HAP-1 (cell line): ENCODE data around the gene IL27RA.
"Not testable (repeated sequence)": the region's sequence is repeated elsewhere in the genome, so short reads cannot be mapped to it uniquely, and the experiment has no call there.

ENCODE experiments used
- DNase-seq, 2 experiments: peaks; one replicate each; pipeline ENCODE4 v3.0.0-alpha.2; 2016 to 2020; ENCODE audit warnings: low spot score in 2 of 2
- H3K27me3 ChIP-seq: fragments of 250-450 bp; sonication (Bioruptor Pico); 2 replicates; pipeline ENCODE4 v1.5.1; 2020; ENCODE audit warnings: low read depth, mild to moderate bottlenecking, moderate library complexity
- H3K36me3 ChIP-seq: fragments of 250-450 bp; sonication (Bioruptor Pico); replicated peaks from 2 replicates; pipeline ENCODE4 v1.5.1; 2020; ENCODE audit warnings: mild to moderate bottlenecking
- H3K4me1 ChIP-seq: fragments of 250-450 bp; sonication (Bioruptor Pico); 2 replicates; pipeline ENCODE4 v1.5.1; 2020; ENCODE audit warnings: mild to moderate bottlenecking
- H3K4me3 ChIP-seq: fragments of 250-450 bp; sonication (Bioruptor Pico); 2 replicates; pipeline ENCODE4 v1.5.1; 2020; ENCODE audit warnings: mild to moderate bottlenecking, moderate library complexity
- H3K9me3 ChIP-seq: fragments of 250-450 bp; sonication (Bioruptor Pico); 2 replicates; pipeline ENCODE4 v1.5.1; 2020; ENCODE audit warnings: mild to moderate bottlenecking, moderate library complexity
- in situ Hi-C: fragments of 300-500 bp; cut with MboI; formaldehyde crosslinking; loops from 3 replicates; pipeline ENCODE4 v1.14.3; 2020; ENCODE audit warnings: low sequenced_read_pairs, inconsistent platforms, mixed read lengths

The IL27RA gene

GRCh38 chr19:14005349-14006084 lies 26.0 kb upstream of the IL27RA start:
- peak; percentile 65 to 95 for DNase-seq
- peaks cover 7% of the 10 kb centered on the region; the same call in 1 of the 2 replicates for H3K4me1 ChIP-seq
- no peaks in the 10 kb centered on the region for H3K9me3 ChIP-seq
- in situ Hi-C loops, result loop anchor here (25.0 kb wide), 1 partner anchor 843 kb away; the partner anchor contains the start of genes IER2 and STX10
- no peaks in the 10 kb centered on the region for H3K36me3 ChIP-seq
- H3K27me3 ChIP-seq, result no peaks in the 10 kb centered on the region
- H3K4me3 ChIP-seq, result peak overlapping the region; percentile 67

DNA sequence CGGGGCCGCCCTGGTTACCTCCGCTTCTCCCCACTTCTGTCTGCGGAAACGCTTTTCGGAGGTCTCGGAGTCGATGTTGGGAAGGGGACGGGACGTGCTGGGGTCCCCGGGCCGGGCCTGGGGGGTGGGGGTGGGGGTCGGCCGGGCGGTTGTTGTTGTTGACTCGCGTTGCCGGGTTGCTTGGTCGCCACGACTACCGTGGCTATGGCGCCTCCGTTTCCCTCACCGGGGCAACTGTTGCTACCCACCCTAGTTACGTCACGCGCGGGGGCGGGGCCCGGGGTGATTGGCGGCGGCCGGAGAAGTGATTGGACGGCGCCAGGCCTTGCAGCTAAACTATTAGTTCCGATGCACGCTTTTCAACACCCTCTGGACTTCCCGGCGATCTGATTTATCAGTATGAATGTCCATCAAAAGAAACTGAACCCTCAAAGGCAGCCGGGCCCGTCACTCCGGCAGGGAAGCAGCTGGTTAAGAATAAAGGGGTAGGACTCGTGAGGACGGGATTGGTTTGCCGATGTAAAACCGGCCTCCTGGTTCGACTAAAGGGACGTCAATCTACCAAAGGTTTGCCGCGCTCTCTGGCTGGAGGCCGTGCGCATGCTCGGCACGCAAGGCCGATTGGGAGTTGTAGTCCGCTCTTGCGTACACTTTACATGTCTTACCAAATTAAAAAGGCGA lies 25.3 kb upstream of the IL27RA start, which contains the start of gene RFX1:
Gene RFX1 (minus strand): TSS at position 236 of the 681 bp plus-strand sequence. CDS start 12,477 bp downstream, outside the sequence.
- Histone ChIP-seq H3K4me1 (peaks cover 7% of the 10 kb centered on the region; the same call in 1 of the 2 replicates), H3K36me3 (no peaks in the 10 kb centered on the region), H3K27me3 (no peaks in the 10 kb centered on the region), H3K9me3 (no peaks in the 10 kb centered on the region), H3K4me3 (peak within 1 kb of the TSS; percentile 67)
- DNase-seq, result peak; percentile 99 to 100
- in situ Hi-C loops, result loop anchor here (25.0 kb wide), 1 partner anchor 844 kb away; the partner anchor contains the start of genes IER2 and STX10

DNA sequence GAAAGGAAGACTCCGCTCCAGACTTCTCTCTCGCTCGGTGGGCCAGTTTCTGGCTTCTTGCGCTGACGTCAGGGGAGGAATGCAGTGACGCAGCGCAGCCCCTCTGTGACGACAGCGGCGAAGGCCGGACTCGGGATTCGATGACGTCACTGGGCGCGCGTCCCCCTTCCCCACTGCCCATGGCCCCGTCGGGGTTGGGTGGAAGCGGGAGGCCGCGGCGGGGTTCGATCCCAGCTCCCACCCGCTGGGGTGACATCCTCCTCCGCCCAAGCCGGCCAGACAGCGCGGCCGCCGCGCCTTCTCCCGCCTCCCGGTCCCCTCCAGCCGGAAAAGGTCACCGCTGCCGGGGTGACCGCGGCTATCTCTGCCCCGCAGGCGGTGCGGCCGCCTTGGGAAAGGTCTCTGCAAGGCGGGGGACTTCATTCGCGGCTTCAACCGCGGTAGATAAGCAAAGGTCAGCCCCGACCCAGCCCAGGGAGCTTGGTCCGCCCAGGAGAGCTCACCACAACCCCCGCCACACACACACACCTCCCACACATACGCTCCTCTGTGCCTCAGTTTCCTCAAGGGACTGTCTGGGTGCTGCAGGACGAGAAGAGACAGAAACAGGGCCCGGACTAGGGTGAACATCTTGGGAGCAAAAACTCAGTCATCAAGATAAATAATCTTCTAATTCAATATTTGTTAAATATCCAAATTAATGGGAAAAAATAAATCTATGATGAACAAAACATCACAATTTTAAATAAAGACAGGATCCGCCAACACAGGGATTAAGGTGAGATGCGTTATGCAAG lies 24.6 kb upstream of the IL27RA start:
- Histone ChIP-seq H3K4me3 (peak overlapping the region; percentile 67), H3K4me1 (peaks cover 7% of the 10 kb centered on the region; the same call in 1 of the 2 replicates), H3K36me3 (no peaks in the 10 kb centered on the region), H3K9me3 (no peaks in the 10 kb centered on the region), H3K27me3 (no peaks in the 10 kb centered on the region)
- in situ Hi-C loops, result loop anchor here (25.0 kb wide), 1 partner anchor 845 kb away; the partner anchor contains the start of genes IER2 and STX10
- DNase-seq, result peak in 1 of 2 experiments; percentile 89

DNA sequence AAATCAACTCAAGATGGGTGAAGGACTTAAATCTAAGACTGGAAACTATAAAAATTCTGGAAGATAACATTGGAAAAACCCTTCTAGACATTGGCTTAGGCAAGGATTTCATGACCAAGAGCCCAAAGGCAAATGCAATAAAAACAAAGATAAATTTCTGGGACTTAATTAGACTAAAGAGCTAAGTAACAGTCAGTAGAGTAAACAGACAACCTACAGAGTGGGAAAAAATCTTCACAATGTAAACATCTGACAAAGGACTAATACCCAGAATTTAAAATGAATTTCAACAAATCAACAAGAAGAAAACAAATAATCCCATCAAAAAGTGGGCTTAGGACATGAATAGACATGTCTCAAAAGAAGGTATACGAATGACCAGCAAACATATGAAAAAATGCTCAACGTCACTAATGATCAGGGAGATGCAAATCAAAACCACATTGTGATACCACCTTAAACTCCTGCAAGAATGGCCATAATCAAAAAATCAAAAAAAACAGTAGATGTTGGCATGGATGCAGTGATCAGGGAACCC lies 19.1 kb upstream of the IL27RA start:
- H3K27me3 ChIP-seq, result no peaks in the 10 kb centered on the region
- H3K4me3 ChIP-seq, result no peak overlapping the region
- DNase-seq, result no peak
- no peaks in the 10 kb centered on the region; the same call in 1 of the 2 replicates for H3K4me1 ChIP-seq
- H3K9me3 ChIP-seq, result no peaks in the 10 kb centered on the region
- in situ Hi-C loops, result loop anchor here (25.0 kb wide), 1 partner anchor 850 kb away; the partner anchor contains the start of genes IER2 and STX10
- no peaks in the 10 kb centered on the region for H3K36me3 ChIP-seq

GRCh38 chr19:14015524-14016035 lies 16.0 kb upstream of the IL27RA start:
- no peak overlapping the region for H3K4me3 ChIP-seq
- in situ Hi-C loops, result loop anchor here (25.0 kb wide), 1 partner anchor 853 kb away; the partner anchor contains the start of genes IER2 and STX10

GRCh38 chr19:14019100-14019499 lies 12.5 kb upstream of the IL27RA start:
- DNase-seq, result no peak
- Histone ChIP-seq H3K4me1 (peaks cover 11% of the 10 kb centered on the region), H3K9me3 (no peaks in the 10 kb centered on the region), H3K36me3 (no peaks in the 10 kb centered on the region), H3K27me3 (no peaks in the 10 kb centered on the region), H3K4me3 (no peak overlapping the region)
- in situ Hi-C loops, result loop anchor here (25.0 kb wide), 1 partner anchor 857 kb away; the partner anchor contains the start of genes IER2 and STX10

More at GRCh38 chr19:14015524-14016035, 16.0 kb upstream of the IL27RA start:
- H3K27me3 ChIP-seq, result no peaks in the 10 kb centered on the region
- H3K9me3 ChIP-seq, result no peaks in the 10 kb centered on the region
- H3K36me3 ChIP-seq, result no peaks in the 10 kb centered on the region
- DNase-seq, result no peak
- no peaks in the 10 kb centered on the region; the same call in 1 of the 2 replicates for H3K4me1 ChIP-seq

- not testable (repeated sequence) for H3K27me3 ChIP-seq, DNase-seq, H3K4me3 ChIP-seq, H3K36me3 ChIP-seq, H3K9me3 ChIP-seq
- in situ Hi-C loops, result loop anchor here (25.0 kb wide), 1 partner anchor 857 kb away; the partner anchor contains the start of genes IER2 and STX10
- peaks cover 11% of the 10 kb centered on the region for H3K4me1 ChIP-seq
Measured at GRCh38 chr19:14019739-14020138, 11.8 kb upstream of the IL27RA start.

GRCh38 chr19:14021474-14021873 lies 10.1 kb upstream of the IL27RA start:
- Histone ChIP-seq H3K27me3 (no peaks in the 10 kb centered on the region), H3K36me3 (no peaks in the 10 kb centered on the region), H3K9me3 (no peaks in the 10 kb centered on the region), H3K4me1 (peaks cover 11% of the 10 kb centered on the region), H3K4me3 (no peak overlapping the region)
- in situ Hi-C loops, result loop anchor here (25.0 kb wide), 1 partner anchor 859 kb away; the partner anchor contains the start of genes IER2 and STX10
- DNase-seq, result peak; percentile 50 to 71

DNA sequence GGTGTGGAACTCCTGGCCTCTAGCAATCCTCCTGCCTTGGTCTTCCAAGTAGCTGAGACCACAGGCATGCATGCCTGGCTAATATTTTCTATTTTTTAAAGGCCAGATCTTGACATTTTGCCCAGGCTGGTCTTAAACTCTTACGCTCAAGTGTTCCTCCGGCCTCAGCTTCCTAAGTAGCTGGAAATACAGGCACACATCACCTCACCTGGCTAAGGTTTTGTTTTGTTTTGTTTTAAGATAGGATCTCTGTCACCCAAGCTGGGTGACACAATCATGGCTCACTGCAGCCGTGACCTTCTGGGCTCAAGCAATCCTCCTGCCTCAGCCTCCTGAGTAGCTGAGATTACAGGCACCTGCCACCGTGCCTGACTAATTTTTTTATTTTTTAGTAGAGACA lies 9.1 kb upstream of the IL27RA start:
- no peak for DNase-seq
- no peaks in the 10 kb centered on the region for H3K36me3 ChIP-seq
- no peak overlapping the region for H3K4me3 ChIP-seq
- no peaks in the 10 kb centered on the region for H3K27me3 ChIP-seq
- H3K9me3 ChIP-seq, result no peaks in the 10 kb centered on the region
- H3K4me1 ChIP-seq, result peaks cover 11% of the 10 kb centered on the region
- in situ Hi-C loops, result loop anchor here (25.0 kb wide), 1 partner anchor 860 kb away; the partner anchor contains the start of genes IER2 and STX10

- in situ Hi-C loops, result loop anchor here (25.0 kb wide), 1 partner anchor 861 kb away; the partner anchor contains the start of genes IER2 and STX10
- H3K4me3 ChIP-seq, result no peak overlapping the region
- DNase-seq, result peak; percentile 79 to 82
- H3K27me3 ChIP-seq, result no peaks in the 10 kb centered on the region
- no peaks in the 10 kb centered on the region for H3K9me3 ChIP-seq
- no peaks in the 10 kb centered on the region for H3K36me3 ChIP-seq
- peaks cover 11% of the 10 kb centered on the region for H3K4me1 ChIP-seq
Measured at GRCh38 chr19:14023404-14024235, 7.9 kb upstream of the IL27RA start.

GRCh38 chr19:14026652-14027192 lies 4.8 kb upstream of the IL27RA start:
- H3K4me3 ChIP-seq, DNase-seq, H3K27me3 ChIP-seq, H3K9me3 ChIP-seq, H3K36me3 ChIP-seq, in situ Hi-C loops: not testable (repeated sequence)
- H3K4me1 ChIP-seq, result peaks cover 10% of the 10 kb centered on the region
